ENCODE measurements around the gene ODF4. TPM values are rescaled to one million over a fixed set of nuclear protein-coding genes. Genes with fewer than 3 reads are reported as not detected.

Gene ODF4
- total and polyA plus RNA-seq, 2 of the 13 experiments (the other 11 are each of a cell fraction or from before 2014, with no cell fraction given) = not detected

DNA sequence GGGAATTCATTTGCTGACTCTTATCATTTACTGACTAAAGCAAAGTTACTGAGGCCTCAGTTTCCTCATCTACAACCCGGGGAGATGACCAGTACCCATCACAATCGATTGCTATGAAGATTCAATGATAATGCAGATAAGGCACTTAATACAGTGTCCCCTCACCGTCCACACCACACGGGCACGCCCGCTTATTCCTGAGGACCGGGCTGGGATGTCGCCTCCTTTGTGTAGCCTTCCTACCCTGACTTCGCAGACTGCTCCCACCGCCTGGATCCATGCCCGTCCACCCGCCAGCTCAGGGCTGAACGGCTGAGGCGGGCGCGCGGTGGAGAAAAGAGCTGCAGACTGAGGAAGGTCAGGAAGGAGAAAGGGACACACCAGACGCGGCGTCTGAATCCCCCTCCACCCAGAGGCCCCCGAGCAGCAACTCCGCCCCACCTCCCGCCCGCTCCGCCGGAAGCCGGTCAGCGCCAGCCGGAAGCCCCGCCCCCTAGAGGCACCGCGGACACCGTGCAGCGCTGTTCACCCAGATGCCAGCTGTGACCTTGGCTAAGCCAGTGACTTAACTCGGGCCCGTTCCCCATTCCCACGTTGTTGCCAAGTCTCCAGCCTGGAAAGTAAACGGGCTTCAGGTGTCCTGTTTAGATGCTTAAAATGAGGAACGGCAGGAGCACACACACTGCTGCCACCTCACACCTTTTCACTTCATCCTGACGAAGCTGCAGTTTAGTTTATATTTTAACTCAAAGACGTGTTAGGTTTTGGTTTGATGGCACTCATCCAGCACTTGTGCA, 36.8 kb downstream of the ODF4 start, which contains the start of gene KRABD2 (continued):
- TF ChIP-seq ATF7 (IDR thresholded peaks at IDR 0.05) (no peak), ATF7 (CRISPR knock-in tag; IDR thresholded peaks at IDR 0.05) (peak; percentile 50; the same call in 1 of the 2 replicates), IRF1 (CRISPR knock-in tag; IDR thresholded peaks at IDR 0.05; ENCODE audit: low read depth) (no peak), HMGA1 (CRISPR knock-in tag; conservative IDR thresholded peaks at IDR 0.05) (no peak), MTERF4 (CRISPR knock-in tag; IDR thresholded peaks at IDR 0.05) (peak; percentile 51; the same call in 1 of the 2 replicates), ZNF251 (CRISPR knock-in tag; IDR thresholded peaks at IDR 0.05) (no peak), ZNF788 (CRISPR knock-in tag; IDR thresholded peaks at IDR 0.05; ENCODE audit: borderline replicate concordance) (peak; percentile 84; the same call in 1 of the 2 replicates), ZBTB33 (CRISPR knock-in tag; IDR thresholded peaks at IDR 0.05) (no peak), ZNF569 (CRISPR knock-in tag; IDR thresholded peaks at IDR 0.05; ENCODE audit: borderline replicate concordance) (no peak), ZNF138 (CRISPR knock-in tag; IDR thresholded peaks at IDR 0.05; ENCODE audit: low read depth) (0 out of 2 replicates have a peak, but pooled peaks have one; percentile 68), ZNF33A (CRISPR knock-in tag; IDR thresholded peaks at IDR 0.05; ENCODE audit: borderline replicate concordance) (no peak), ZNF260 (CRISPR knock-in tag; IDR thresholded peaks at IDR 0.05; ENCODE audit: borderline replicate concordance, low read depth) (no peak), EEA1 (CRISPR knock-in tag; IDR thresholded peaks at IDR 0.05; ENCODE audit: borderline replicate concordance) (no peak), ZNF710 (CRISPR knock-in tag; IDR thresholded peaks at IDR 0.05; ENCODE audit: borderline replicate concordance) (no peak), RARA (CRISPR knock-in tag; IDR thresholded peaks at IDR 0.05) (peak; percentile 40), HOXA5 (CRISPR knock-in tag; IDR thresholded peaks at IDR 0.05) (peak; percentile 83), RCOR2 (CRISPR knock-in tag; IDR thresholded peaks at IDR 0.05) (no peak), FOXJ3 (CRISPR knock-in tag; IDR thresholded peaks at IDR 0.05; ENCODE audit: borderline replicate concordance) (no peak; the same call in 1 of the 2 replicates)
- TF ChIP-seq, protein P1, sequence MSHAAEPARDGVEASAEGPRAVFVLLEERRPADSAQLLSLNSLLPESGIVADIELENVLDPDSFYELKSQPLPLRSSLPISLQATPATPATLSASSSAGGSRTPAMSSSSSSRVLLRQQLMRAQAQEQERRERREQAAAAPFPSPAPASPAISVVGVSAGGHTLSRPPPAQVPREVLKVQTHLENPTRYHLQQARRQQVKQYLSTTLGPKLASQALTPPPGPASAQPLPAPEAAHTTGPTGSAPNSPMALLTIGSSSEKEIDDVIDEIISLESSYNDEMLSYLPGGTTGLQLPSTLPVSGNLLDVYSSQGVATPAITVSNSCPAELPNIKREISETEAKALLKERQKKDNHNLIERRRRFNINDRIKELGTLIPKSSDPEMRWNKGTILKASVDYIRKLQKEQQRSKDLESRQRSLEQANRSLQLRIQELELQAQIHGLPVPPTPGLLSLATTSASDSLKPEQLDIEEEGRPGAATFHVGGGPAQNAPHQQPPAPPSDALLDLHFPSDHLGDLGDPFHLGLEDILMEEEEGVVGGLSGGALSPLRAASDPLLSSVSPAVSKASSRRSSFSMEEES (CRISPR knock-in tag; IDR thresholded peaks at IDR 0.05) = peak; percentile 36; the same call in 1 of the 2 replicates
- TF ChIP-seq, protein P2, sequence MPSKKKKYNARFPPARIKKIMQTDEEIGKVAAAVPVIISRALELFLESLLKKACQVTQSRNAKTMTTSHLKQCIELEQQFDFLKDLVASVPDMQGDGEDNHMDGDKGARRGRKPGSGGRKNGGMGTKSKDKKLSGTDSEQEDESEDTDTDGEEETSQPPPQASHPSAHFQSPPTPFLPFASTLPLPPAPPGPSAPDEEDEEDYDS (CRISPR knock-in tag; IDR thresholded peaks at IDR 0.05) = peak; percentile 62
